ENCODE data around the gene CACNA1F. TPM values are rescaled to one million over a fixed set of nuclear protein-coding genes. Genes with fewer than 3 reads are reported as not detected.
A peak's percentile ranks its signal among the peaks of the same experiment; 100 is the strongest.

Gene CACNA1F
- total and polyA plus RNA-seq, 9 of the 15 experiments (the other 6 are each of a cell fraction or from before 2014, with no cell fraction given): under 0.01 to 0.41 (median 0.03) TPM; not detected in 3

DNA sequence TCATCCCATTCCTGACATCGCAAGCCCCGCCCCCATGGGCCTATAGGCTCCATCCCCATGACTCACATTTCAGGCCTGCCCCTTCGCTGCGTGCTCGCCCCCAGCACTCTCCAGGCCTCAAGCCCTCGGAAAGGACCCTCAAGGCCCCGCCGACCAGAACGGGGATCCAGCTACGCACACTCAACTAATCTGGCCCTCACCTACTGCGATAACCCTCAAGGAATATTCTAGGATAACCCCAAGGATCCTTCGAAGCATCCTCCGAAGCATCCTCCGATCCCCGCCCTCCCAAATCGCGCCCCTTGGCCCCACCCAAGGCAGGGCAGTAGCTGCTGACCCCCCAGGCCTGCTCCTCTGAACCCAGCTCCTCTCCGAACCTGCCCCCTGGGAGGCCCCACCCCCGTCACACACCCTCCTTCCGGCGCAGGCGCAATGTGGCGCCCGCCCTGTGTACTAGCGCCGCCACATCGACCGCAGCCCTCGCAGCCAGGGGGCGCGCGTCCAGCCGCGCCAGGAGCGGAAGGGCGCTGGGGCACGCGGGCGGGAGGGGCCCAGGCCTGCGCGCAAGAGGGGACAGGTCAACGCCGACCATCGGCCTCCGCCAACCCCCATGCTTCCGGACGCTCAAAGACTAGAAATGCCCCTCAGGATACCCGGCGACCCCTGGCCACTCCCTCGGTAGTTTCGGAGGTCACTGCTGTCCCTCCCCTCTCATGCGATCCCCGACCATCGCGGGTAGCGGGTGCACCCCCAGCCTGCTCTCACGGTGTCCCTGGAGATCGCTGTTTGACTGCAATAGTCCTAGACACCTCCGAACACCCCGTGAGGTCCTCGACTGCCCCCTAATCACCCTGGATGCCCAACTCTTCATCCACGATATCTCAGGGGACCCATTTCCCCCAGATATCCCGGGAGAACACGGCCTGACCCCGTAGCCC, 77.0 kb downstream of the CACNA1F start (continued):
- TF ChIP-seq SAFB (IDR thresholded peaks at IDR 0.05; ENCODE audit: borderline replicate concordance, low read depth, low read length): peak; percentile 83
- no peak for TF ChIP-seq CEBPG (CRISPR knock-in tag; IDR thresholded peaks at IDR 0.05)
- TF ChIP-seq CEBPG (tag; conservative IDR thresholded peaks at IDR 0.05 in 1 of 2, IDR thresholded peaks at IDR 0.05 in 1 of 2): no peak
- TF ChIP-seq KLF1 (tag; IDR thresholded peaks at IDR 0.05): peak; percentile 45; the same call in 1 of the 2 replicates
- TF ChIP-seq NCOR1 (IDR thresholded peaks at IDR 0.05): peak; percentile 33; the same call in 1 of the 2 replicates
- no peak for TF ChIP-seq PHF21A (IDR thresholded peaks at IDR 0.05; ENCODE audit: borderline replicate concordance, low read depth)
- peak; percentile 52 for TF ChIP-seq GABPA (tag; conservative IDR thresholded peaks at IDR 0.05; ENCODE audit: low read depth)
- peak; percentile 80 for TF ChIP-seq POLR2G (IDR thresholded peaks at IDR 0.05; ENCODE audit: low read depth, low read length)
- TF ChIP-seq, protein P1, sequence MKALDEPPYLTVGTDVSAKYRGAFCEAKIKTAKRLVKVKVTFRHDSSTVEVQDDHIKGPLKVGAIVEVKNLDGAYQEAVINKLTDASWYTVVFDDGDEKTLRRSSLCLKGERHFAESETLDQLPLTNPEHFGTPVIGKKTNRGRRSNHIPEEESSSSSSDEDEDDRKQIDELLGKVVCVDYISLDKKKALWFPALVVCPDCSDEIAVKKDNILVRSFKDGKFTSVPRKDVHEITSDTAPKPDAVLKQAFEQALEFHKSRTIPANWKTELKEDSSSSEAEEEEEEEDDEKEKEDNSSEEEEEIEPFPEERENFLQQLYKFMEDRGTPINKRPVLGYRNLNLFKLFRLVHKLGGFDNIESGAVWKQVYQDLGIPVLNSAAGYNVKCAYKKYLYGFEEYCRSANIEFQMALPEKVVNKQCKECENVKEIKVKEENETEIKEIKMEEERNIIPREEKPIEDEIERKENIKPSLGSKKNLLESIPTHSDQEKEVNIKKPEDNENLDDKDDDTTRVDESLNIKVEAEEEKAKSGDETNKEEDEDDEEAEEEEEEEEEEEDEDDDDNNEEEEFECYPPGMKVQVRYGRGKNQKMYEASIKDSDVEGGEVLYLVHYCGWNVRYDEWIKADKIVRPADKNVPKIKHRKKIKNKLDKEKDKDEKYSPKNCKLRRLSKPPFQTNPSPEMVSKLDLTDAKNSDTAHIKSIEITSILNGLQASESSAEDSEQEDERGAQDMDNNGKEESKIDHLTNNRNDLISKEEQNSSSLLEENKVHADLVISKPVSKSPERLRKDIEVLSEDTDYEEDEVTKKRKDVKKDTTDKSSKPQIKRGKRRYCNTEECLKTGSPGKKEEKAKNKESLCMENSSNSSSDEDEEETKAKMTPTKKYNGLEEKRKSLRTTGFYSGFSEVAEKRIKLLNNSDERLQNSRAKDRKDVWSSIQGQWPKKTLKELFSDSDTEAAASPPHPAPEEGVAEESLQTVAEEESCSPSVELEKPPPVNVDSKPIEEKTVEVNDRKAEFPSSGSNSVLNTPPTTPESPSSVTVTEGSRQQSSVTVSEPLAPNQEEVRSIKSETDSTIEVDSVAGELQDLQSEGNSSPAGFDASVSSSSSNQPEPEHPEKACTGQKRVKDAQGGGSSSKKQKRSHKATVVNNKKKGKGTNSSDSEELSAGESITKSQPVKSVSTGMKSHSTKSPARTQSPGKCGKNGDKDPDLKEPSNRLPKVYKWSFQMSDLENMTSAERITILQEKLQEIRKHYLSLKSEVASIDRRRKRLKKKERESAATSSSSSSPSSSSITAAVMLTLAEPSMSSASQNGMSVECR (CRISPR knock-in tag; IDR thresholded peaks at IDR 0.05): peak; percentile 53; the same call in 1 of the 2 replicates
- no peak for TF ChIP-seq SRSF1 (IDR thresholded peaks at IDR 0.05; ENCODE audit: low read depth, low read length)
- TF ChIP-seq, protein P2, sequence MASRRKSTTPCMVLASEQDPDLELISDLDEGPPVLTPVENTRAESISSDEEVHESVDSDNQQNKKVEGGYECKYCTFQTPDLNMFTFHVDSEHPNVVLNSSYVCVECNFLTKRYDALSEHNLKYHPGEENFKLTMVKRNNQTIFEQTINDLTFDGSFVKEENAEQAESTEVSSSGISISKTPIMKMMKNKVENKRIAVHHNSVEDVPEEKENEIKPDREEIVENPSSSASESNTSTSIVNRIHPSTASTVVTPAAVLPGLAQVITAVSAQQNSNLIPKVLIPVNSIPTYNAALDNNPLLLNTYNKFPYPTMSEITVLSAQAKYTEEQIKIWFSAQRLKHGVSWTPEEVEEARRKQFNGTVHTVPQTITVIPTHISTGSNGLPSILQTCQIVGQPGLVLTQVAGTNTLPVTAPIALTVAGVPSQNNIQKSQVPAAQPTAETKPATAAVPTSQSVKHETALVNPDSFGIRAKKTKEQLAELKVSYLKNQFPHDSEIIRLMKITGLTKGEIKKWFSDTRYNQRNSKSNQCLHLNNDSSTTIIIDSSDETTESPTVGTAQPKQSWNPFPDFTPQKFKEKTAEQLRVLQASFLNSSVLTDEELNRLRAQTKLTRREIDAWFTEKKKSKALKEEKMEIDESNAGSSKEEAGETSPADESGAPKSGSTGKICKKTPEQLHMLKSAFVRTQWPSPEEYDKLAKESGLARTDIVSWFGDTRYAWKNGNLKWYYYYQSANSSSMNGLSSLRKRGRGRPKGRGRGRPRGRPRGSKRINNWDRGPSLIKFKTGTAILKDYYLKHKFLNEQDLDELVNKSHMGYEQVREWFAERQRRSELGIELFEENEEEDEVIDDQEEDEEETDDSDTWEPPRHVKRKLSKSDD (conservative IDR thresholded peaks at IDR 0.05; ENCODE audit: low read length): no peak
- TF ChIP-seq ZNF431 (CRISPR knock-in tag; IDR thresholded peaks at IDR 0.05): peak; percentile 78; the same call in 1 of the 2 replicates
- TF ChIP-seq, protein P3, sequence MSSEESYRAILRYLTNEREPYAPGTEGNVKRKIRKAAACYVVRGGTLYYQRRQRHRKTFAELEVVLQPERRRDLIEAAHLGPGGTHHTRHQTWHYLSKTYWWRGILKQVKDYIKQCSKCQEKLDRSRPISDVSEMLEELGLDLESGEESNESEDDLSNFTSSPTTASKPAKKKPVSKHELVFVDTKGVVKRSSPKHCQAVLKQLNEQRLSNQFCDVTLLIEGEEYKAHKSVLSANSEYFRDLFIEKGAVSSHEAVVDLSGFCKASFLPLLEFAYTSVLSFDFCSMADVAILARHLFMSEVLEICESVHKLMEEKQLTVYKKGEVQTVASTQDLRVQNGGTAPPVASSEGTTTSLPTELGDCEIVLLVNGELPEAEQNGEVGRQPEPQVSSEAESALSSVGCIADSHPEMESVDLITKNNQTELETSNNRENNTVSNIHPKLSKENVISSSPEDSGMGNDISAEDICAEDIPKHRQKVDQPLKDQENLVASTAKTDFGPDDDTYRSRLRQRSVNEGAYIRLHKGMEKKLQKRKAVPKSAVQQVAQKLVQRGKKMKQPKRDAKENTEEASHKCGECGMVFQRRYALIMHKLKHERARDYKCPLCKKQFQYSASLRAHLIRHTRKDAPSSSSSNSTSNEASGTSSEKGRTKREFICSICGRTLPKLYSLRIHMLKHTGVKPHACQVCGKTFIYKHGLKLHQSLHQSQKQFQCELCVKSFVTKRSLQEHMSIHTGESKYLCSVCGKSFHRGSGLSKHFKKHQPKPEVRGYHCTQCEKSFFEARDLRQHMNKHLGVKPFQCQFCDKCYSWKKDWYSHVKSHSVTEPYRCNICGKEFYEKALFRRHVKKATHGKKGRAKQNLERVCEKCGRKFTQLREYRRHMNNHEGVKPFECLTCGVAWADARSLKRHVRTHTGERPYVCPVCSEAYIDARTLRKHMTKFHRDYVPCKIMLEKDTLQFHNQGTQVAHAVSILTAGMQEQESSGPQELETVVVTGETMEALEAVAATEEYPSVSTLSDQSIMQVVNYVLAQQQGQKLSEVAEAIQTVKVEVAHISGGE (CRISPR knock-in tag; IDR thresholded peaks at IDR 0.05): 0 out of 6 replicates have a peak, but pooled peaks of 1 of the 3 experiments have one; percentile 20
- TF ChIP-seq HEY1 (CRISPR knock-in tag; IDR thresholded peaks at IDR 0.05; ENCODE audit: borderline replicate concordance): no peak
